Parietal lobe (tissue), 2 donors: Measurements from ENCODE around the gene GINS2. TPM values are rescaled to one million over a fixed set of nuclear protein-coding genes. Genes with fewer than 3 reads are reported as not detected.

Experiments used
- small RNA-seq: library from RNA; depleted of rRNA; stranded (forward); fragments of <200 nt; gene quantifications from one replicate; pipeline ENCODE3, GENCODE V24; 2014; ENCODE audit warnings: low replicate concordance
- total RNA-seq: library from RNA; depleted of rRNA; stranded (reverse); fragments of >200 nt; gene quantifications from one replicate; pipeline ENCODE4 v1.2.3, GENCODE V29; 2014

GINS2 gene
- 7.5 TPM for total RNA-seq

DNA sequence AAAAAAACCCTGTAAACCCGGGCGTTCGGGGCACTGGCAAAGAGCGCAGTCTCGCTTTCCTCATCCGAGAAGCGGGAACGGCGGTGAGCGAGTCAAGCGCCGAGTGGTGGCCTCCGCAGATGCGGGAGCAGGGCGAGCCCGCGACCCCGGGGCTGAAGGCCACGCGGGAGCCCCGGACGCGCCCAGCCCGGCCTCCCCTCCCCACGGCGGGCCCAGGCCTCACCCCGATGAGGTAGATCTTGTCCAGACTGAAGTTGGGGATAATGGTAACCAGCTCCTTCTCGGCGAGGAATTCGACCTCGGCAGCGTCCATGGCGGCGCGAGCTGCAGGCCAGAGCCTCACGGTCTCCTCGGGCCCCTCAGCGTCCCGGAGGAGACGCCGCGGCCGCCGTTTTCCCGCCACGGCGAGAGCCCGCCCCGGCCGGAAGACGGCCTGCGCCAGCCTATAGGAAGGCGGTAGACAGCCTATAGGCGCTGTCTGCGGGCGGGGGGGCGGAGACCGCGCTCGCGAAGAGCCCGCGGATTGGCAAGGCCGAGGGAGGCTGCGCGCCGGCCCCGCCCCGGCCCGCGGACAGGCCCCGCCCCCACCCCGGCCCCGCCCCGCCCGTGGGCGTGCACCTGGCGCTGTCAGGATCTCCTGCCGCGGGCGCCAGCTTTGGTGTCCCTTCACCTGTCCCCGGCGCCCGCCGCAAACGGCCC lies at the start of gene GINS2:
Gene GINS2 (minus strand): TSS at position 369 of the 699 bp plus-strand sequence. CDS start 56 bp downstream, at position 313.

Small RNAs within 50 kb of the gene (small RNA-seq; reads per million reads assigned to genes)
- not detected for gene RN7SL381P

Other genes with a start within 250 kb of the GINS2 start
- 108 TPM for gene GSE1, start 75.6 kb downstream of the GINS2 start, total RNA-seq
- gene C16orf74, start 62.1 kb upstream of the GINS2 start, total RNA-seq = 1.9 TPM
- gene EMC8, start 110.6 kb upstream of the GINS2 start, total RNA-seq = 23.8 TPM
- 181 TPM for gene COX4I1, start 110.7 kb upstream of the GINS2 start, total RNA-seq
- gene IRF8, start 210.2 kb upstream of the GINS2 start, total RNA-seq = 3.1 TPM